GM03348 (cell line): Measurements from ENCODE around the gene GSTP1.
"Not testable (repeated sequence)": the region's sequence is repeated elsewhere in the genome, so short reads cannot be mapped to it uniquely, and the experiment has no call there.

Experiments used
- DNase-seq: peaks from one replicate; pipeline ENCODE4 v3.0.0; 2012; ENCODE audit warnings: low spot score

GSTP1 gene

GRCh38 chr11:67583247-67584204, at the start of gene GSTP1:
TSS of gene GSTP1 (plus strand) at chr11:67583812. CDS start at chr11:67583844, 32 bp downstream.
- peak; percentile 97 for DNase-seq

GRCh38 chr11:67534070-67534679, 49.4 kb upstream of the GSTP1 start:
- DNase-seq = no peak

DNA sequence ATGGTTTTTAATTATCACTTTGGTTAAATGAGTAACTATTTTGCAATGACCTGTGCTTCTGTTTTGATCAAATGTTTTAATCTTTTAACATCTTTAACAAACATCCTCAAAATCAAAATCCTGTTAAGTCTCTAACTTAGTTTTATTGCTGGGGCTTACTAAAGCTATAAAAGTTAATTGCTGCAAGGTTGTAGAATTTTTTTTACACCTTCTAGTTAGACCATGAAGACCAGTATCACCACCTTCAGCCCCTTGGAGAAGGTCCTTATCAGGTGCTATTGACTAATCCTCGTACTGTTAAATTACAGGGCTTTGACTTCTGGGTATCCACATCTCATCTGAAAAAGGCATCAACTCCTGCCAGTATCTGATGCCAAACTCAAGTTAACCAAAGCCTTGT, 48.1 kb upstream of the GSTP1 start:
- no peak for DNase-seq

- no peak for DNase-seq
Observed at GRCh38 chr11:67538306-67538705, 45.3 kb upstream of the GSTP1 start.

GRCh38 chr11:67538823-67539505, 44.6 kb upstream of the GSTP1 start:
- no peak for DNase-seq

DNA sequence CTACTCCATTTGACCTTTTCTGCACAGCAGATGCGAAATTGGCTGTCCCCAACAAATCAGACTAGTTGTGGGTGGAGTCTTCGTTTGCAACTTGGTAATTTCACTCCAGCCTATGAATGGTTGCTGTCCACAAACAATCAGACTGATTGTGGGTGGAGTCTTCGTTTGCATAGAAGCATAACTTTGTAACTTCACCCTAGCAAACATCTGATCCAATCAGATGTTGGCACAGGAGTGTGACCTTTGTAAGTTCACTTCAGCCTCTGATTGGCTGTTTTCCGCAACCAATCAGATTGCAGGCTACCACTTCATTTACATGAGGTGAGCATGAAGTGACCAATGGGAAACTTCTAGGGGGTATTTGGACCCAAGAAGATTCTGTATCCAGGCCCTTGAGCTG, 44.1 kb upstream of the GSTP1 start:
- no peak for DNase-seq

DNA sequence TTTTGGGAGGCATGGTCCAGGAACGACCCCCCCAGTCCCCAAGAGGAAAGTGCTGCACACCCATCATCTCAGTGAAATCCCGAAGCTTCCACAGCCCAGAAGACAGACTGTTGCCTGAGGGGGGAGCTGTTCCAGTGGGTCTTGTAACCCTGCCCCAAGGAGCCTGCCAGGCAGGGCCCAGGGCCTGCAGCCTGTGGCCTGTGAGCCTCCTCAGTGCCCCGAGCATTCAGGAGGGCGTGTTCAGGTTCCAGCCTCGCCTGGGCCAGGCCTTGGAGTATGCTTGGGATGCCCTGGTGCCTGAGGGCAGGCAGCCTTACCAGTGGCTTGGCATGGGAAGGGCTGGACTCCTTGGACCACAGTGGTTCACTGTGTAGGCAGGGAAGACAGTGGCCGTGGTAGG, 42.4 kb upstream of the GSTP1 start:
- DNase-seq = no peak

DNA sequence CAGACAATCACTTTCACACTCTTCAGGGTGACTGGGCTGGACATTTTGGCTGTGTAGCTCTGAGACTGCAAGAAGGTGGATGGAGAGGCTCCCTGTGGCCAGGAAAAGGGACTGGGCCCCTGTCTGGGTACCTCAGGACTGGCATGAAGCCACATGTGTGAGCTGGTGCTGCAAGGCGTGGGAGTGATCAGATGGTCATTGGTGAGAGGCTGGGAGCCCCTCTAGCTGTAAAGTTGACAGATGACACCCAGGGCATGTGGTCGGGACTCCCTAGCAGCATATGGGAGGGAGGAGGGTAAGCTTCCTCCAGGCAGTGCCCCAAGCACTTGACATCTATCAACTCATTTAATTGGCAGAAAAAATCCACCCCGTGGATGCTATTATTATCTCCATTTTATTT, 41.4 kb upstream of the GSTP1 start:
- DNase-seq = no peak

- no peak for DNase-seq
Observed at GRCh38 chr11:67542971-67543370, 40.6 kb upstream of the GSTP1 start.

DNA sequence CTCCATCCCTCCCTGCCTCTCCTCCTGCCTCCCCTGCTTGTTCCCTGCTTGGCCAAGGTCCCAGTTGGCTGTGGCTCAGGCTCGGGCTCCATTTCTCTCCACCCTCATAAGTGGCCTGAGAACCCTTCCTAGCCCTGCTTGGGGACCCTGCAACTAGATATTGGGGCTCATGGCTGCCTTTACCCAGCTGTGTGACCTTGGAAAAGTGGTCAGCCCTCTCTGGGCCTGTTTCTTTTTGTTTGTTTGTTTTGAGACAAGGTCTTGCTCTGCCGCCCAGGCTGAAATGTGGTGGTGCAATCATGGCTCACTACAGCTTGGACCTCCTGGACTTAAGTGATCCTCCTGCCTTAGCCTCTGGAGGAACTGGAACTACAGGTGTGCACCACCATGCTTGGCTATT, 40.0 kb upstream of the GSTP1 start:
- no peak for DNase-seq

- DNase-seq = no peak
Observed at GRCh38 chr11:67544616-67545242, 38.9 kb upstream of the GSTP1 start.

GRCh38 chr11:67545280-67545679, 38.3 kb upstream of the GSTP1 start:
- DNase-seq = no peak

DNA sequence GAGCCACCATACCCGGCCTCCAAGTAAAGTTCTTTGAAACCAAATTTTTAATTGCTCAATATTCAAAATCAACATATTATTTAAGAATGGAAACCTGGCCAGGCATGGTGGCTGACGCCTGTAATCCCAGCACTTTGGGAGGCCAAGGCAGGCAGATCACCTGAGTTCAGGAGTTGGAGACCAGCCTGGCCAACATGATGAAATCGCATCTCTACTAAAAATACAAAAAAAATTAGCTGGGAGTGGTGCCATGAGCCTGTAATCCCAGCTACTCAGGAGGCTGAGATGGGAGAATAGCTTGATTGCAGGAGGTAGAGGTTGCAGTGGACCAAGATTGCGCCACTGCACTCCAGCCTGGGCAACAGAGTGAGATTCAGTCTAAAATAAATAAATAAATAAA, 35.5 kb upstream of the GSTP1 start:
- not testable (repeated sequence) for DNase-seq

GRCh38 chr11:67548555-67549110, 35.0 kb upstream of the GSTP1 start:
- DNase-seq = no peak

DNA sequence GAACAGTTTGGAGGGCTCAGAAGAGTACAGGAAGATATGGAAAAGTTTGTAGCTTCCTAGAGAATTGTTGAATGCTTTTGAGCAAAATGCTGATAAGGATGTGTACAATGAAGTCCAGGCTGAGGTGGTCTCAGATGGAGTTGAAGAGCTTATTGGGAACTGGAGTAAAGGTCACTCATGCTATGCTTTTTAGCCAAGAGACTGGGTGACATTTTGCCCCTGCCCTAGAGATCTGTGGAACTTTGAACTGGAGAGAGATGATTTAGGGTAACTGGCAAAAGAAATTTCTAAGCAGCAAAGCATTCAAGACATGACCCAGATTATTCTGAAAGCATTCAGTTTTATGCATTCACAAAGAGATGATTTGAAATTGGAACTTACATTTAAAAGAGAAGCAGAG, 32.5 kb upstream of the GSTP1 start:
- DNase-seq = no peak

DNA sequence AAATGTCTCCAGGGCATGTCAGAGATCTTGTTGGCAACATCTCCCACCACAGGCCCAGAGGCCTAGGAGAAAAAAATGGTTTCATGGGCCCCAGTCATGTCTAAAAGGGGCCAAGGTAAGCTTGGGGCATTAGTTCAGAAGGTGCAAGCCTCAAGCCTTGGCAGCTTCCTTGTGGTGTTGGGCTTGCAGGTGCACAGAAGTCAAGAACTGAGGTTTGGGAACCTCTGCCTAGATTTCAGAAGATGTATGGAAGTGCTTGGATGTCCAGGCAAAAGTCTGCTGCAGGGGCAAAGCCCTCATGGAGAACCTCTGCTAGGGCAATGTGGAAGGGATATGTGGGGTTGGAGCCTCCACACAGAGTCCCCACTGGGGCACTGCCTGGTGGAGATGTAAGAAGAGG, 31.9 kb upstream of the GSTP1 start:
- DNase-seq = not testable (repeated sequence)

DNA sequence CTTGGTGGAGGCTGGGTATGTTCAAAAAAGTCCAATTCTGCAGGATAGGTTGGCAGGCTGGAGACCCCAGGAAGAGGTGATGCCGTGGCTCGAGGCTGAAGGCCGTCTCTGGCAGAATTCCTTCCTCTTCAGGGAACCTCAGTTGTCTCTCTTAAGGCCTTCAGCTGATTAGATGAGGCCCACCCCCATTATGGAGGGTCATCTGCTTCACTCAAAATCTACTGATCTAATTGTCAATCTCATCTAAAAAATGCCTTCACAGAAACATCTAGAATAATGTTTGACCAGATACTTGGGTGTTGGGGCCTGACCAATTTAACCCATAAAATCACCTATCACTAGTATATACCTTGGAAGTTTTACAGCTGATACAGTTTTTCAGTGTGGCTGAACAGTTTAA, 27.4 kb upstream of the GSTP1 start:
- no peak for DNase-seq

GRCh38 chr11:67558084-67558772, 25.4 kb upstream of the GSTP1 start:
- DNase-seq = no peak

DNA sequence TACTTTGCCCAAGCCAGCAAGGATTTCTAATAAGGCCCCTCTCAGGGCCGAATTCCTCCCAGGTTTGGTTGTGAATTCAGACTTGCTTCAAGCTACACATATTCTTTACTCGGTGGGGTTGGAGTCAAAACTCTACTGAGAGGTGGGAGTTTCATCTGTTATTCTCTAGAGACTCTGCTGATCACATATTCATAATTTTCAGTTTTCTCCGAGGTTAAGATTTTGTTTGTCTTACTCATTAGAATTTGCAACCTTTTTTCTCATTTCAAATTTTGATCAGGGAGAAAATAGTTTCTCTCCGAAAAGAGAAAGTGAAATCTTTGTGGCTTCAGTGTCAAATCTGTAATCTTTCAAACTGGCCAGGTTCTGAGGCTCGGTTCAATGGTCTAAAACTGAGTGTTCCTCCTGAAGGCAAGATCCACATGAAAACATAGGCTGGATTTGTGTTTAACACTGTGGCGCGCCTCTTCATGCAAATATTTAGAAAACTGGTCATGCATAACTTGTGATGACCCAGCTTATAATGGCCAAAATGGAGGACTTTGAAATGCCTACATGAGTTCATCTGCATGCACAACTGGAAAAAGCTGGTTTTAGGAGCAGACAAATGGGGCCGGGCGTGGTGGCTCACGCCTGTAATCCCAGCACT, 21.5 kb upstream of the GSTP1 start:
- DNase-seq = no peak

DNA sequence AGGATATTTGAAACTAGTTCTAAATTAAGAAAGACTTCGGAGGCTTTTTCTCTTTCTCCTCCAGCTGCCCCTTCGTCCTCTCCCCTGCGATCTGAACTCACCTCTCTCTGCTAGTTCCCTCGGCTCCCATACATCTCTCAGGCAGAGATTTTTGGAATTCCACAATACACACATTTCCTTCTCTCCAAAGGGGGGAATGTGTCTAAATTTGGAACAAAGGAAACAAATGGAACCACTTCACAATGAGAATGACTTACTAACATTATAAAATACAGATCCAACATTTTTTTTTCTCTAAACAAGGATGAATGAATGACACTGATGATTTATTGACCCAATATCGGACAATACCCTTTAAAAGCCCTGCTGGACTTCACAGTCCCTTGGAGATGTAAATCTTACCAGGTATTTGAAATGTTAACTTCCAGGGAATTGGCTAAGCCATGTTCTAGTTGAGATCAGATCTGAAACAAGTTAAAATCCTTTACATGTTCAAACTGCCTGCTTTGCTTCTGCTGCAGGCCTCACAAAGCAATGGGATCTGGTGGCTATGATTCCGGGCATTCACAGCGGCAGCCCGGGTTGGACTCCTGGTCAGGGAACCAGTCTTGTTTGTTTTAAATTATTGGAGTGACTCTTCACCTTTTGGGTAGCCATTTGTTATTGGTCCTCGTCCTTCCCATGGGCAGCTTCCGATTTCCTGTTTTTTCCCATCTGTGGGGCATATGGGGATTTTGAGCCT, 20.5 kb upstream of the GSTP1 start:
- no peak for DNase-seq
